Activated naive CD8-positive, alpha-beta T cell treated with anti-CD3 and anti-CD28 coated beads, Interleukin-2, amount 50 U/mL, for 16 hours (primary cell): ENCODE measurements around the gene COQ2.
"Not testable (repeated sequence)": the region's sequence is repeated elsewhere in the genome, so short reads cannot be mapped to it uniquely, and the experiment has no call there.

Experiments used
- DNase-seq: peaks from one replicate; pipeline ENCODE4 v3.0.0-alpha.2; 2020; ENCODE audit warnings: low read depth, low spot score

The COQ2 gene, protein sequence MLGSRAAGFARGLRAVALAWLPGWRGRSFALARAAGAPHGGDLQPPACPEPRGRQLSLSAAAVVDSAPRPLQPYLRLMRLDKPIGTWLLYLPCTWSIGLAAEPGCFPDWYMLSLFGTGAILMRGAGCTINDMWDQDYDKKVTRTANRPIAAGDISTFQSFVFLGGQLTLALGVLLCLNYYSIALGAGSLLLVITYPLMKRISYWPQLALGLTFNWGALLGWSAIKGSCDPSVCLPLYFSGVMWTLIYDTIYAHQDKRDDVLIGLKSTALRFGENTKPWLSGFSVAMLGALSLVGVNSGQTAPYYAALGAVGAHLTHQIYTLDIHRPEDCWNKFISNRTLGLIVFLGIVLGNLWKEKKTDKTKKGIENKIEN

DNA sequence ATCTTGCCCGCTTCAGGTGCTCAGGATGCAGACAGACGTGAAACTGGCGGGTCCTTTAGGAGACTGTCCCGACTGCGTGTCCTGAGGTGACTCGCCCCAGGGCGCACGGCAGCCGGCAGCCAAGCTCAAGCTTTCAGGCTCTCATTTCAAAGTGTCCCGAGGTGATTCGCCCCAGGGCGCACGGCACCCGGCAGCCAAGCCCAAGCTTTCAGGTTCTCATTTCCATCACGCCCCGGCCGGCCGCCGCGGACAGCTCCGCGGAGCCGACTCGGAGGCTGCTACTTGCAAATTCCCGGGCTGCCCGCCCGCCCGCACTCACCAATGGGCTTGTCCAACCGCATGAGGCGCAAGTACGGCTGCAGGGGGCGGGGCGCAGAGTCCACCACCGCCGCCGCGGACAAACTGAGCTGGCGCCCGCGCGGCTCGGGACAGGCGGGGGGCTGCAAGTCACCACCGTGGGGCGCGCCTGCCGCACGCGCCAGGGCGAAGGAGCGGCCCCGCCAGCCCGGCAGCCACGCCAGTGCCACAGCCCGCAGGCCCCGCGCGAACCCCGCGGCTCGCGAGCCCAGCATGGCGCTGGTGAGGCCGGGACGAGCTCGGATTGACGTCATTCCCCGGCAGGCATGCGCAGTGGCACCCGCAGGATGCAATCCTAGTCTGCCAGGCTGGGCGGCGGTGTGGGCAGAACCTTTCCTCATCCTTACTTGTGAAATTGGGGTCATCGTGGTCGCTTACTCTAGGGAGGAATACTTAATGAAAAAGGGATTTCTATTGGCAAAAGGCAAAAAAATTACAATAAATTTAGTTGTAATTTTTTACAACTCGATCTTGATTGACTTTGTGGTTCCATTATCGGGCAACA, at the start of gene COQ2:
TSS of gene COQ2 (minus strand) at position 606 of the 862 bp plus-strand sequence. CDS start at position 572, 34 bp downstream.
- peak; percentile 85 for DNase-seq

GRCh38 chr4:83331956-83332355, 47.4 kb upstream of the COQ2 start:
- DNase-seq = no peak

DNA sequence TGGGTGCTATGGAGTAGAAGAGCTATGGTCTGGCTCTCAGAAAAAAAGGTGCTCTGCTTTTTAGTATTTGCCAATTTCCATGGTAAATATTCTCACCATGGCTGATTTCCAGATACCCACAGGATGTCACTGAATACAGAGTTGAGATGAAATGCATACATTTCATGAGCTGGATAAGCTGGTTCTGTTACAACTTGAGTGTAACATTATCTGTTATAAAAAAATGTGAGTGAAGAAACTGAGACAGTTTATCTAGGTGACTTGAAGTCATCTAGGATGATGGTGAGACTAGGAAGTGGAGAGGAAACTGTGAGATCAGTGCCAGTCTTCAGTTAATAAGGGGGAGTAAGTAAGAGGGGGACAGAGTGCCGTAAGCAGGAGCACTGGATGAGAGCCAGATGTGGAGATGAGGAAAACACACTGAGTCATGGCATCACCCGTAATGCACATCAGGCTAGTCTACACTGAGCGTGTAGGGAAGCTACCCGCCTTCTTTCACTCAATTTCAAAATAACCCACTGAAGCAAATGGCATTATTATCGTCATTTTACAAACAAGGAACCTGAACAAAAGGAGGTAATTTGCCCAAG, 45.0 kb upstream of the COQ2 start:
- DNase-seq = no peak

- DNase-seq = no peak
These were observed 44.1 kb upstream of the COQ2 start for GRCh38 chr4:83328521-83329187.

GRCh38 chr4:83326546-83326945, 41.9 kb upstream of the COQ2 start:
- no peak for DNase-seq

DNA sequence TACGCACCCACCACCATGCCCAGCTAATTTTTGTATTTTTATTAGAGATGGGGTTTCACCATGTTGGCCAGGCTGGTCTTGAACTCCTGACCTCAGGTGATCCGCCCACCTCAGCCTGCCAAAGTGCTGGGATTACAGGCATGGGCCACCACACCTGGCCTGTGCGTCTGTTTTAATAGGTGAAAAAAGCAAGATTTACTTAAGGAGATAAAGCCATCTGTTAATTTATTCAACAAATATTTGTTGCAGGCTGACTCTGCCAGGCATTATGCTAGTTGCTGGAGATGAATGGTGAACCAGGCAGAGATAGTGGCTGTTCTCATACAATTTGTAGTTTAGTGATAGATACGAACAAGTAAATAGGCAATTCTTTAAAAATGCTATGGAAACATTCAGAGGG, 40.7 kb upstream of the COQ2 start:
- not testable (repeated sequence) for DNase-seq

GRCh38 chr4:83323136-83323535, 38.5 kb upstream of the COQ2 start:
- no peak for DNase-seq

GRCh38 chr4:83320548-83320947, 36.0 kb upstream of the COQ2 start:
- no peak for DNase-seq

DNA sequence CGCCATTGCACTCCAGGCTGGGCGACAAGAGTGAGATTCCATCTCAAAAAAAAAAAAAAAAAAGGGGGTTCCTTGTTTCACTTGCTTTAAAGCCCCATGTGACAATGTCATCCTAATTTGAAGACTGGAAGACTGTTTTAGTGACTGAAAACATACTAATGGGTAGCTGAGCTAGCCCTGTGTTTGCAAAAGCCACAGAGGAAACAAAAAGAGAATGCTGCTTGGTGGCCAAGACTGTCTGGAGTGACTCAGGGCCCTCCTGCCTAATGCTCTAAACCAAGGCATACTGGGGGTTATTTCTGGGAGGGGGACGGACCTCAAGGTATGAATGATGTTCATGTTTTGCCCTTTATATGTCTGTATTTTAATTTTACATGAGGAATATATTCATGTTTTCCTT, 34.1 kb upstream of the COQ2 start:
- no peak for DNase-seq

GRCh38 chr4:83317671-83318070, 33.1 kb upstream of the COQ2 start:
- no peak for DNase-seq

GRCh38 chr4:83316459-83317165, 32.0 kb upstream of the COQ2 start:
- no peak for DNase-seq

DNA sequence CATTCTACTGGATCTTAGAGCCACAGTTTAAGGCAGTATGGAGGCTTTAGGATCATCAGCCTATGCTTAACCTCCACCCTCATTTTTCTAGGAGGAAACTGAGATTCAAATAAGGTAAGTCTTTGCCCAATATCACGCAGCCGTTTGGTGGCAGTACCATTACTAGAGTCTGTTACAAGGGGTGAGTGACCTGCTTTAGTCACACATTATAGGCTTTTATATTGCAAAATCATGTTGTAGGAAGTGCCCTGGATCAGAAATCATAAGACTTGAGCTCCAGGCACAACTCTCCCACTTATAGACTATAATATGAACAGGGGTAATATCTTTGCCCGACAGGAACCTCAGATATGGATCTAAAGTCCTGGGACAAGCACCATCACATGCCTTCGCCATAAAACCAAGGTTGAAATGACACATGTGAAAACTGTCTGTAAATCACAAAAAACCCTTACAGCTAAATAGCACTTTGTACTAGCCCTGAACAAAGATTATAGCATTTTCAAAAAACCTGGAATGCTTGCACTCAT, 30.8 kb upstream of the COQ2 start:
- no peak for DNase-seq

DNA sequence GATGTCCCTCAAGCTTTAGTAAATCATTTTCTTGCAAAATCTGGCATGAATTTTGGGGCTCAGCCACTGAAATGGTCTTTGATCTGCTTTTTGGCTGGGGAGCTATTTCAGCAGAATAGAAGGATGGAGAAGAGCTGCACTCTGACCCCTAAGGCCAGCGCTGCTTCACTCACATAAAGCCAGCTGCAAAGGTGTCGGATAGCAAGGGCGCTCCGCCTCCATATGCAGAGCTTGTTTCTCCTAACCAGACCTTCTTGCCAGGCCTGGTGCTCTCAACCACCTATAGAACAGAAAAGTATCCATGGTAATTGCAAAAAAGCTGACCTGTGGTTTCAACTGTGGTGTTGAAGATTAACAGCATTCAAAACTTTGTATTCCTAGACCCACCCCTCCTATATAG, 24.1 kb upstream of the COQ2 start:
- no peak for DNase-seq

- DNase-seq = no peak
These were observed 23.3 kb upstream of the COQ2 start for GRCh38 chr4:83307920-83308319.

DNA sequence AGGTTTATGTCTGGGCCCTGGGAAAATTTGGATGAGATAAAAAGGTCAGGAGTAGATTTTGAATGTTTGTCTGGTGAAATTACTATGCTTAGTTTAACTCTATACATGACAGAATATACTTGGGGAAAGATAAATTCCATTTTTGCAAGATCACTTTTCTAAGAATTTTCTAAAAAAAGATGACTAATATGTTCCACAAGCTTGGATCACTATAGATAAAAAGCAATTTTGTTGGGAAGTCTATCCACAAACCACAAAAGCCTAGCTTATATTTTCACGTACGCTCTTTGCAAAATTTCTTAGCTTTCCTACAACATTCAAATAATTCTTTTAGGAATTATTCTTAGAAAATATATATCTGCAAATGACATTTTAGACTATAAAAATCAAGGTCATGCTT, 20.6 kb upstream of the COQ2 start:
- DNase-seq = no peak

DNA sequence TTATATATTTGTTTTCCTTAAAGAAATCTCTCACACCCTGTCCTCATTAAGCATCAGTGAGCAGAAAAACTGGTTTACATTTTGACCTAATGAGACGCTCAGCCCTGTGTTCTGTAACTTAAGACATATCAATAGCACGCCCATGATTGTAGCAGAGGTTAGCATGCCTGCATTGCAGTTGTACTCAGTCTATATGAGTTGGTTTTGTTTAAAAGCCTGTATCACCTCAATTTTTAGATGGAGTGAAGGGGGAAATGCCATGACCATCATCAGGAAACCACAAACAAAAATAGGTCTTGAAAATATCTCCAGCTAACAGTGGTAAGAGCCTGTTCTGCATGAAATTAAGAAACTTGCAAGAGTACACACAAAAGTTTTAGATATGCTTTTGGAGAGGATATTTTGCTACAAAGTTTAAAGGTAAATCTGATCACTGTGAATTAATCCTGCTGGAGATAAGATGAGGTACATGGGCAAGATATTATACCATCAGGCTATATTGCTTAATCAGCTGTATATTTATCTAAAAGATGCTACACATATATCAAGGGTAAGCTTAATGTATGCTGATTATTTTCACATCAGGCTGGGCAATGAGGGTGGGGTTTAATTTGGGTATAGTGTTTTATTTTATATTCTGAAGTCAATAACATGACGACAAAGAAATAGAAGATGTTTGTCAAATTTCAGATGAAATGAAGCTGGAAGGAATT, 13.1 kb upstream of the COQ2 start:
- DNase-seq = no peak

DNA sequence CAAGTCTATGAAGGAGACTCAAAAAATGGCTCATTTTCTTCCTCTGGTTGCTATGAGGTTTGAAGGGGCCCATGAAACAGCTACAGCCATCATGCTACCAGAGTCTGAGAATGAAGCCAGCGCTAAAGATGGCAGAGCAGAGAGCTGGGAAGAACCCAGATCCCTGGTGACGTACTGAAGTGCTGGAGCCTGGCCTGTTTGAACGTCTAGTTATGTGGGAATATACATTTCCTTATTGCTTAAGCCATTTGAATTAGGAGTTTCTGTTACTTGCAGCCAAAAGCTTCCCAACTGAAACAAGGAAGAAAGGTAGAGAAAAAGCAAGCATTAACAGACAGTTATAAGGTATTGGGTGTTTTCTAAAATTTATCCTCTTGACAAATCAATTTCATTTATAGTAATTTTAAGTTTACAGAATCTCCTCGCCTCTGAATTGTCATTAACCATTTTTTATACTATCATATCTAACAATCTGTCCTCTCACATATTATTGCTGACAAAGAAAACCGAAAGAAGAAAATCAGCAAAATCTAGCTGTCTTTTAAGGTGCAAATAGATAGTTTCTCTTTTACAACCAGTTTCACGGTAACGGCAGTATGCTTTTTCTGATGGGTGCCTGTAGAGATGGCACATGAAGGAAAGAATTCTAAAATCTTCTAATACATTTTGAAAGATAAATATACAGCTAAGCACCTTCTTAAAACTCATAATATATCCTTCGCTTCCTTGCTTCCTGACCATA, 8.9 kb upstream of the COQ2 start:
- DNase-seq = no peak

DNA sequence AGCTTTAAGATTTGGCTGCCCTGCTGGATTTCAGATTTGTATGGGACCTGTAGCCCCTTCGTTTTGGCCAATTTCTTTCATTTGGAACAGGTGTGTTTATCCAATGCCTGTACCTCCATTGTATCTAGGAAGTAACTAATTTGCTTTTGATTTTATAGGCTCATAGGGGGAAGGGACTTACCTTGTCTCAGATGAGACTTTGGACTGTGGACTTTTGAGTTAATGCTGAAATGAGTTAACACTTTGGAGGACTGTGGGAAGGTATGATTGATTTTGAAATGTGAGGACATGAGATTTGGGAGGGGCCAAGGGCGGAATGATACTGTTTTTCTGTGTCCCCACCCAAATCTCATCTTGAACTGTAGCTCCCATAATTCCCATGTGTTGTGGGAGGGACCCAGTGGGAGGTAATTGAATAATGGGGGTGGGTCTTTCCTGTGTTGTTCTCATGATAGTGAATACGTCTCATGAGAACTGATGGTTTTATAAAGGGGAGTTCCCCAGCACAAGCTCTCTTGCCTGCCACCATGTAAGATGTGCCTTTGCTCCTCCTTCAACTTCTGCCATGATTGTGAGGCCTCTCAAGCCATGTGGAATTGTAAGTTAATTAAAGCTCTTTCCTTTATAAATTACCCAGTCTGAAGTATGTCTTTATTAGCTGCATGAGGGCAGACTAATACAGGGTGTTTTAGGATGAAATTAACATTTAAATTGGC, 5.6 kb upstream of the COQ2 start:
- not testable (repeated sequence) for DNase-seq

DNA sequence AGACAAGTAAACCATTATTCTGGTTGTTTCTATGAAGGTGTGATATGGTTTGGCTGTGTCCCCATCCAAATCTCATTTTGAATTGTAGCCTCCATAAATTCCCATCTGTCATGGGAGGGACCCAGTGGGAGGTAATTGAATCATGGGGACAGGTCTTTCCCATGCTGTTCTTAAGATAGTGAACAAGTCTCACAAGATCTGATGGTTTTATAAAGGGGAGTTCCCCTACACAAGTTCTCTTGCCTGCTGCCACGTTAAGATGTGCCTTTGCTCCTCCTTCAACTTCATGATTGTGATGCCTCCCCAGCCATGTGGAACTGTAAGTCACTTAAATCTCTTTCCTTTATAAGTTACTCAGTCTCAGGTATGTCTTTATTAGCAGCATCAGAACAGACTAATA, 3.8 kb upstream of the COQ2 start:
- not testable (repeated sequence) for DNase-seq
